ENCODE data around the gene MAP2K6. TPM values are rescaled to one million over a fixed set of nuclear protein-coding genes. Genes with fewer than 3 reads are reported as not detected.

MAP2K6 gene
- total RNA-seq, 1 donor from 2014 or later: 10.1 TPM

GRCh38 chr17:69590671-69591070, 176.2 kb downstream of the MAP2K6 start:
- no peak overlapping the region for H3K9ac ChIP-seq (ENCODE audit: low read length)
- Mint-ChIP-seq H3K9me3 (ENCODE audit: unreplicated experiment) (no peaks in the 10 kb centered on the region), H3K4me3 (ENCODE audit: unreplicated experiment) (no peak overlapping the region), H3K4me1 (ENCODE audit: low read depth, unreplicated experiment) (peaks cover 4% of the 10 kb centered on the region), H3K27me3 (ENCODE audit: low read depth, unreplicated experiment) (no peaks in the 10 kb centered on the region), H3K36me3 (ENCODE audit: low read depth, unreplicated experiment) (no peaks in the 10 kb centered on the region), H3K27ac (ENCODE audit: unreplicated experiment) (no peak overlapping the region)
- H4K20me1 ChIP-seq (ENCODE audit: insufficient read depth, low read length): no peaks in the 10 kb centered on the region
- TF ChIP-seq EZH2 (IDR thresholded peaks at IDR 0.05; ENCODE audit: insufficient read depth, low read length) (no peak), CTCF (IDR thresholded peaks at IDR 0.05; ENCODE audit: insufficient read depth, low read depth, low read length) (no peak)
- H3K4me3 ChIP-seq (ENCODE audit: insufficient read depth, low read depth, low read length): no peak overlapping the region
- no peaks in the 10 kb centered on the region for H3K27me3 ChIP-seq (ENCODE audit: insufficient read depth, low read length)
- peaks cover 6% of the 10 kb centered on the region for H3K4me1 ChIP-seq (ENCODE audit: insufficient read depth, low read length)
- no peak overlapping the region for H3K27ac ChIP-seq (ENCODE audit: low read depth, low read length)
- H3K36me3 ChIP-seq (ENCODE audit: insufficient read depth, low read length): no peaks in the 10 kb centered on the region
- H3K4me2 ChIP-seq (ENCODE audit: low read length): no peak overlapping the region
- DNase-seq (ENCODE audit: low read depth) (no peak), FAIRE-seq (no peak)
- H2AFZ ChIP-seq (ENCODE audit: low read depth, low read length): no peak overlapping the region
- H3K79me2 ChIP-seq (ENCODE audit: insufficient read depth, low read length): no peaks in the 10 kb centered on the region
- no peaks in the 10 kb centered on the region for H3K9me3 ChIP-seq (ENCODE audit: insufficient read depth, low read depth, low read length)

- Histone ChIP-seq H3K4me3 (ENCODE audit: insufficient read depth, low read depth, low read length) (no peak overlapping the region), H3K4me1 (ENCODE audit: insufficient read depth, low read length) (peaks cover 6% of the 10 kb centered on the region), H3K4me2 (ENCODE audit: low read length) (peak overlapping the region; percentile 23), H3K27ac (ENCODE audit: low read depth, low read length) (peak overlapping the region; percentile 29), H4K20me1 (ENCODE audit: insufficient read depth, low read length) (no peaks in the 10 kb centered on the region), H3K79me2 (ENCODE audit: insufficient read depth, low read length) (no peaks in the 10 kb centered on the region), H3K27me3 (ENCODE audit: insufficient read depth, low read length) (no peaks in the 10 kb centered on the region), H3K9me3 (ENCODE audit: insufficient read depth, low read depth, low read length) (no peaks in the 10 kb centered on the region), H3K36me3 (ENCODE audit: insufficient read depth, low read length) (no peaks in the 10 kb centered on the region), H2AFZ (ENCODE audit: low read depth, low read length) (no peak overlapping the region), H3K9ac (ENCODE audit: low read length) (no peak overlapping the region)
- no peaks in the 10 kb centered on the region for H3K27me3 Mint-ChIP-seq (ENCODE audit: low read depth, unreplicated experiment)
- peak overlapping the region; percentile 66 for H3K27ac Mint-ChIP-seq (ENCODE audit: unreplicated experiment)
- no peaks in the 10 kb centered on the region for H3K9me3 Mint-ChIP-seq (ENCODE audit: unreplicated experiment)
- no peak overlapping the region for H3K4me3 Mint-ChIP-seq (ENCODE audit: unreplicated experiment)
- peak; percentile 59 for DNase-seq (ENCODE audit: low read depth)
- peaks cover 4% of the 10 kb centered on the region for H3K4me1 Mint-ChIP-seq (ENCODE audit: low read depth, unreplicated experiment)
- TF ChIP-seq CTCF (IDR thresholded peaks at IDR 0.05; ENCODE audit: insufficient read depth, low read depth, low read length) (no peak), EZH2 (IDR thresholded peaks at IDR 0.05; ENCODE audit: insufficient read depth, low read length) (no peak)
- no peak for FAIRE-seq
- H3K36me3 Mint-ChIP-seq (ENCODE audit: low read depth, unreplicated experiment): no peaks in the 10 kb centered on the region
These were observed 178.3 kb downstream of the MAP2K6 start for GRCh38 chr17:69592692-69593350.

GRCh38 chr17:69593351-69593715, 178.8 kb downstream of the MAP2K6 start:
- no peak for FAIRE-seq
- Mint-ChIP-seq H3K4me3 (ENCODE audit: unreplicated experiment) (no peak overlapping the region), H3K36me3 (ENCODE audit: low read depth, unreplicated experiment) (no peaks in the 10 kb centered on the region), H3K4me1 (ENCODE audit: low read depth, unreplicated experiment) (peaks cover 8% of the 10 kb centered on the region), H3K27ac (ENCODE audit: unreplicated experiment) (no peak overlapping the region), H3K27me3 (ENCODE audit: low read depth, unreplicated experiment) (no peaks in the 10 kb centered on the region), H3K9me3 (ENCODE audit: unreplicated experiment) (no peaks in the 10 kb centered on the region)
- TF ChIP-seq EZH2 (IDR thresholded peaks at IDR 0.05; ENCODE audit: insufficient read depth, low read length) (no peak), CTCF (IDR thresholded peaks at IDR 0.05; ENCODE audit: insufficient read depth, low read depth, low read length) (no peak)
- H3K4me2 ChIP-seq (ENCODE audit: low read length): peak overlapping the region; percentile 23
- no peak overlapping the region for H3K4me3 ChIP-seq (ENCODE audit: insufficient read depth, low read depth, low read length)
- H3K4me1 ChIP-seq (ENCODE audit: insufficient read depth, low read length): peaks cover 11% of the 10 kb centered on the region
- H3K79me2 ChIP-seq (ENCODE audit: insufficient read depth, low read length): no peaks in the 10 kb centered on the region
- H3K9me3 ChIP-seq (ENCODE audit: insufficient read depth, low read depth, low read length): no peaks in the 10 kb centered on the region
- no peak overlapping the region for H3K9ac ChIP-seq (ENCODE audit: low read length)
- no peak for DNase-seq (ENCODE audit: low read depth)
- H4K20me1 ChIP-seq (ENCODE audit: insufficient read depth, low read length): no peaks in the 10 kb centered on the region
- H3K36me3 ChIP-seq (ENCODE audit: insufficient read depth, low read length): no peaks in the 10 kb centered on the region
- H3K27me3 ChIP-seq (ENCODE audit: insufficient read depth, low read length): no peaks in the 10 kb centered on the region
- no peak overlapping the region for H2AFZ ChIP-seq (ENCODE audit: low read depth, low read length)
- peak overlapping the region; percentile 29 for H3K27ac ChIP-seq (ENCODE audit: low read depth, low read length)

Data from astrocyte (in vitro differentiated cells and primary cell).